GM12875 (cell line): Measurements from ENCODE around the gene FMNL2.

Source experiments
- H3K4me3 ChIP-seq: one replicate; pipeline ENCODE4 v1.5.1; 2011; ENCODE audit warnings: low read depth, low read length, control low read depth
- CTCF ChIP-seq: IDR thresholded peaks from 2 replicates; pipeline ENCODE4 v1.5.1; 2011; ENCODE audit warnings: low read depth, mild to moderate bottlenecking, control low read depth, inconsistent platforms, low read length, moderate library complexity, borderline replicate concordance; ENCODE audit not compliant: insufficient read depth

The FMNL2 gene

GRCh38 chr2:152560166-152560565 is 225.2 kb downstream of the FMNL2 start:
- TF ChIP-seq CTCF, result no peak
- H3K4me3 ChIP-seq, result no peak overlapping the region

GRCh38 chr2:152560873-152561595 is 226.1 kb downstream of the FMNL2 start:
- TF ChIP-seq CTCF, result no peak

GRCh38 chr2:152562198-152562884 is 227.4 kb downstream of the FMNL2 start:
- no peak overlapping the region for H3K4me3 ChIP-seq
- no peak for TF ChIP-seq CTCF

More at GRCh38 chr2:152560873-152561595, 226.1 kb downstream of the FMNL2 start:
- H3K4me3 ChIP-seq, result no peak overlapping the region

GRCh38 chr2:152563764-152564163 is 228.8 kb downstream of the FMNL2 start:
- H3K4me3 ChIP-seq, result no peak overlapping the region
- TF ChIP-seq CTCF, result no peak

GRCh38 chr2:152564754-152565551 is 230.0 kb downstream of the FMNL2 start:
- no peak for TF ChIP-seq CTCF
- no peak overlapping the region for H3K4me3 ChIP-seq

GRCh38 chr2:152565884-152566727 is 231.1 kb downstream of the FMNL2 start:
- no peak overlapping the region for H3K4me3 ChIP-seq

More at GRCh38 chr2:152565884-152566727, 231.1 kb downstream of the FMNL2 start:
- TF ChIP-seq CTCF, result no peak
